HCT116 (cell line): Measurements from ENCODE around the gene GATAD2B.

Experiments
- CEBPB ChIP-seq: IDR thresholded peaks from 2 replicates; pipeline ENCODE4 v1.6.1; 2012; ENCODE audit warnings: low read depth
- CTCF ChIP-seq, 3 experiments: fragments of 200-600 bp in 1 of 3; sonication (generic) in 1 of 3; IDR thresholded peaks in 2 of 3; conservative IDR thresholded peaks in 1 of 3; 2 replicates each; pipeline ENCODE4 v1.5.1; 2012 to 2017; ENCODE audit warnings: low read depth in 2 of 3, low read length in 2 of 3, antibody characterized with exemption in 1 of 3, borderline replicate concordance in 1 of 3, control low read depth in 1 of 3, mild to moderate bottlenecking in 1 of 3, mixed read lengths in 1 of 3, mixed run types in 1 of 3, moderate library complexity in 1 of 3; ENCODE audit not compliant: insufficient read depth in 1 of 3
- EZH2 ChIP-seq: fragments of 200-600 bp; sonication (generic); IDR thresholded peaks from 2 replicates; pipeline ENCODE4 v1.6.1; 2017; ENCODE audit warnings: antibody characterized with exemption, mixed run types
- POLR2A ChIP-seq: IDR thresholded peaks from 2 replicates; pipeline ENCODE4 v1.7.0; 2011; ENCODE audit warnings: borderline replicate concordance; ENCODE audit not compliant: insufficient read depth, insufficient read length; ENCODE audit errors: extremely low read depth
- RAD21 ChIP-seq: IDR thresholded peaks from 2 replicates; pipeline ENCODE4 v1.6.1; 2012; ENCODE audit warnings: low read depth, mild to moderate bottlenecking
- ZNF274 ChIP-seq: fragments of 200-500 bp; sonication (Bioruptor generic); IDR thresholded peaks from 2 replicates; pipeline ENCODE4 v1.6.1; 2014; ENCODE audit warnings: mild to moderate bottlenecking, low read depth, low read length, inconsistent platforms
- TF ChIP-seq, protein P1 (sequence below): IDR thresholded peaks from 2 replicates; pipeline ENCODE4 v1.6.1; 2012

DNA sequence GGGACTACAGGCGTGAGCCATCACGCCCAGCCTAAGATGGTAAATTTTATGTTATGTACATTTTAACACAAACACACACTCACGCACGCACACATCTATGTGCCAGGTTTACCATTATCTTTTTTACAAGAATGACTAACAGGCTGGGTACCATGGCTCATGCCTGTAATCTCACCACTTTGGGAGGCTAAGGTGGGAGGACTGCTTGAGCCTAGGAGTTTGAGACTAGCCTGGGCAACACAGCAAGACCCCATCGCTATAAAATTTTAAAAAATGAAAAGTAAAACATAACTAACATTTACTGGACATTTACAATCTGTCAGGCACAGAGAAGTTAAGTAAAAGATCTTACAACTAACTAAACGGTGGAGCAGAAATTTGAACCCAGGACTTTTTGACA is 14.7 kb downstream of the GATAD2B start:
- TF ChIP-seq CTCF (IDR thresholded peaks at IDR 0.05 in 2 of 3, conservative IDR thresholded peaks at IDR 0.05 in 1 of 3; ENCODE audit: borderline replicate concordance in 1 of 3, insufficient read depth in 1 of 3, low read depth in 2 of 3, low read length in 2 of 3), result no peak
- TF ChIP-seq EZH2, result no peak
- no peak for TF ChIP-seq POLR2A
- TF ChIP-seq, protein P1, sequence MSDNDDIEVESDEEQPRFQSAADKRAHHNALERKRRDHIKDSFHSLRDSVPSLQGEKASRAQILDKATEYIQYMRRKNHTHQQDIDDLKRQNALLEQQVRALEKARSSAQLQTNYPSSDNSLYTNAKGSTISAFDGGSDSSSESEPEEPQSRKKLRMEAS, result no peak
- TF ChIP-seq RAD21, result no peak
- TF ChIP-seq ZNF274, result no peak
- TF ChIP-seq CEBPB, result no peak
